GM12872 (cell line): ENCODE results near the gene KRTAP4-3.

ENCODE experiments used
- CTCF ChIP-seq: IDR thresholded peaks from 3 replicates; pipeline ENCODE4 v1.5.1; 2011; ENCODE audit warnings: low read depth, mild to moderate bottlenecking, low read length, moderate library complexity; ENCODE audit not compliant: insufficient read depth

KRTAP4-3 gene

GRCh38 chr17:41176744-41177387 lies 8.8 kb upstream of the KRTAP4-3 start:
- TF ChIP-seq CTCF, result no peak

- no peak for TF ChIP-seq CTCF
Measured at GRCh38 chr17:41171886-41172285, 3.9 kb upstream of the KRTAP4-3 start.

- no peak for TF ChIP-seq CTCF
Measured at GRCh38 chr17:41167561-41167960, 460 bp downstream of the KRTAP4-3 start.

- TF ChIP-seq CTCF, result no peak
Measured at GRCh38 chr17:41163828-41164227, 4.2 kb downstream of the KRTAP4-3 start.

- TF ChIP-seq CTCF, result no peak
Measured at GRCh38 chr17:41160648-41161047, 7.4 kb downstream of the KRTAP4-3 start, which contains the start of gene KRTAP4-4. Gene KRTAP4-4, minus strand, starts transcription at chr17:41160748. Its CDS starts 57 bp downstream, at chr17:41160691.

GRCh38 chr17:41153856-41154255 lies 14.2 kb downstream of the KRTAP4-3 start:
- TF ChIP-seq CTCF, result no peak

- TF ChIP-seq CTCF, result no peak
Measured at GRCh38 chr17:41151525-41151924, 16.5 kb downstream of the KRTAP4-3 start.
